CD14-positive monocyte (primary cell): Measurements from ENCODE around the gene EXOC6B. TPM values are rescaled to one million over a fixed set of nuclear protein-coding genes. Genes with fewer than 3 reads are reported as not detected.

Source experiments
- DNase-seq, 3 donors: peaks; one replicate each; pipeline ENCODE4 v3.0.0-alpha.2; 2011 to 2022
- H2AFZ ChIP-seq: 2 replicates; pipeline ENCODE4 v1.6.0; 2012; ENCODE audit warnings: mild to moderate bottlenecking, low read depth, low read length, inconsistent platforms; ENCODE audit not compliant: insufficient read depth, poor library complexity, severe bottlenecking
- H3K27ac ChIP-seq, 2 donors: 1 replicate in 1 of 2; 2 replicates in 1 of 2; pipeline ENCODE4 v1.5.1; 2012 to 2013; ENCODE audit warnings: low read length in 2 of 2, control low read depth in 1 of 2, inconsistent platforms in 1 of 2, low read depth in 1 of 2, mild to moderate bottlenecking in 1 of 2
- H3K27me3 ChIP-seq, 2 donors: one replicate each; pipeline versions ENCODE4 v1.6.0 to v1.6.1; 2011 to 2013; ENCODE audit warnings: low read length in 2 of 2; ENCODE audit not compliant: control insufficient read depth in 2 of 2, insufficient read depth in 2 of 2
- H3K36me3 ChIP-seq, 2 donors: replicated peaks in 1 of 2; 1 replicate in 1 of 2; 2 replicates in 1 of 2; pipeline versions ENCODE4 v1.5.1 to v1.6.1; 2012 to 2013; ENCODE audit warnings: low read length in 2 of 2, control low read depth in 1 of 2, inconsistent platforms in 1 of 2, mild to moderate bottlenecking in 1 of 2; ENCODE audit not compliant: insufficient read depth in 2 of 2, control insufficient read depth in 1 of 2
- H3K4me1 ChIP-seq, 2 donors: 1 replicate in 1 of 2; 2 replicates in 1 of 2; pipeline versions ENCODE4 v1.5.1 to v1.6.1; 2012 to 2013; ENCODE audit warnings: low read length in 2 of 2, control low read depth in 1 of 2, inconsistent platforms in 1 of 2, mild to moderate bottlenecking in 1 of 2, moderate library complexity in 1 of 2; ENCODE audit not compliant: insufficient read depth in 2 of 2, control insufficient read depth in 1 of 2
- H3K4me2 ChIP-seq: replicated peaks from 2 replicates; pipeline ENCODE3; 2012; ENCODE audit warnings: low read length, moderate library complexity, mild to moderate bottlenecking; ENCODE audit not compliant: poor library complexity, severe bottlenecking; ENCODE audit errors: extremely low read depth
- H3K4me3 ChIP-seq, 3 experiments: fragments of 200-600 bp in 1 of 3; sonication (generic) in 1 of 3; replicated peaks in 1 of 3; 1 replicate in 2 of 3; 2 replicates in 1 of 3; pipeline ENCODE4 v1.5.1; 2011 to 2013; ENCODE audit warnings: low read length in 3 of 3, mild to moderate bottlenecking in 3 of 3, control low read depth in 2 of 3, low read depth in 2 of 3, inconsistent platforms in 1 of 3, moderate library complexity in 1 of 3
- H3K79me2 ChIP-seq: 2 replicates; pipeline ENCODE4 v1.6.0; 2012; ENCODE audit warnings: mild to moderate bottlenecking, control low read depth, inconsistent platforms, low read length, moderate library complexity; ENCODE audit not compliant: insufficient read depth
- H3K9ac ChIP-seq: 2 replicates; pipeline ENCODE4 v1.6.0; 2017; ENCODE audit warnings: low read length, mild to moderate bottlenecking; ENCODE audit not compliant: insufficient read depth, poor library complexity, severe bottlenecking
- H3K9me3 ChIP-seq, 2 donors: replicated peaks in 1 of 2; 1 replicate in 1 of 2; 2 replicates in 1 of 2; pipeline versions ENCODE4 v1.5.1 to v1.6.1; 2012 to 2013; ENCODE audit warnings: low read length in 2 of 2, control low read depth in 1 of 2; ENCODE audit not compliant: control insufficient read depth in 1 of 2, insufficient read depth in 1 of 2
- H4K20me1 ChIP-seq: 2 replicates; pipeline ENCODE4 v1.6.0; 2012; ENCODE audit warnings: mild to moderate bottlenecking, low read length, control low read depth, moderate library complexity; ENCODE audit not compliant: insufficient read depth
- H3K27ac Mint-ChIP-seq, 7 donors: one replicate each; pipeline ENCODE4 v1.8.0; 2020; ENCODE audit warnings: mild to moderate bottlenecking in 7 of 7, mixed read lengths in 7 of 7, moderate library complexity in 6 of 7, inconsistent platforms in 2 of 7
- H3K27me3 Mint-ChIP-seq, 3 donors: one replicate each; pipeline ENCODE4 v1.8.0; 2021 to 2022; ENCODE audit warnings: low read depth in 3 of 3, mild to moderate bottlenecking in 3 of 3, mixed read lengths in 3 of 3, moderate library complexity in 3 of 3, inconsistent platforms in 1 of 3
- H3K36me3 Mint-ChIP-seq, 2 donors: one replicate each; pipeline ENCODE4 v1.8.0; 2020; ENCODE audit warnings: mixed read lengths in 2 of 2, inconsistent platforms in 1 of 2, mild to moderate bottlenecking in 1 of 2
- H3K4me1 Mint-ChIP-seq: one replicate; pipeline ENCODE4 v1.8.0; 2020; ENCODE audit warnings: mild to moderate bottlenecking, mixed read lengths
- H3K4me3 Mint-ChIP-seq, 2 donors: one replicate each; pipeline ENCODE4 v1.8.0; 2020; ENCODE audit warnings: mild to moderate bottlenecking in 2 of 2, mixed read lengths in 2 of 2, moderate library complexity in 1 of 2
- H3K9me3 Mint-ChIP-seq, 7 donors: one replicate each; pipeline ENCODE4 v1.8.0; 2020 to 2022; ENCODE audit warnings: mixed read lengths in 7 of 7, mild to moderate bottlenecking in 6 of 7, moderate library complexity in 6 of 7, inconsistent platforms in 2 of 7
- WGBS: methylation state at CpG from one replicate; pipeline ENCODE4 v1.1.5; 2013; ENCODE audit warnings: missing lambda C conversion rate; ENCODE audit not compliant: insufficient coverage; 5-methylcytosine and 5-hydroxymethylcytosine counted together
- intact Hi-C, 2 donors: fragments of 100-400 bp; cut with micrococcal nuclease; formaldehyde crosslinking; loops; one replicate each; pipeline versions ENCODE4 v1.15.0 to v1.15.1; 2023
- polyA plus RNA-seq, 3 donors: library from polyadenylated mRNA; depleted of rRNA in 1 of 3; unstranded in 2 of 3; stranded (reverse) in 1 of 3; fragments of 300-500 nt in 2 of 3; fragments of >200 nt in 1 of 3; fragmentation: Illumina TruSeq in 2 of 3; gene quantifications; 1 replicate in 2 of 3; 2 replicates in 1 of 3; pipeline ENCODE4 v1.2.3, GENCODE V29; 2012 to 2021
- TF ChIP-seq, protein P1 (sequence below): fragments of 200-600 bp; IDR thresholded peaks from one replicate; pipeline ENCODE4 v1.8.0; 2022; ENCODE audit warnings: antibody characterized with exemption, mild to moderate bottlenecking

The EXOC6B gene
- polyA plus RNA-seq, 3 donors: 1.8 to 2.8 (median 2.1) TPM

DNA sequence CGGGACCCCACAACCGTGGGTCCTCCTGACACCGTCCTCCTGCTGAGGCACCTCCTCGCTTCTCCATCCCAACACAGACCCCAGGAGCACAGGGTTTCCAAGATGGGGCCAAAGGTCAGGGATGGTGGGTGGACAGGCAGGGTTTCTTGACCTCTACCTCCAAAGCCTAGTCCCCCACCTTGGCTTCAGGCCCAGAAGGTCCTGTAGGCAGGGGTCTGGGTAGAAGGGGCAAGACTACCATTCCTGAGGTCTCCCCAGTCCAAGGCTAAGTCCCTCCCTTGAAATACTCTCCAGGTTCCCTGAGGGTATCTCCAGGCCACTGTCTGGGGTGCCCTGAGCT lies 685.2 kb downstream of the EXOC6B start:
- H3K79me2 ChIP-seq: no peaks in the 10 kb centered on the region
- H3K27ac ChIP-seq: no peak overlapping the region
- H2AFZ ChIP-seq: no peak overlapping the region
- WGBS: no CpG with 5 or more reads among the region's 4 CpGs
- no peaks in the 10 kb centered on the region for H4K20me1 ChIP-seq
- TF ChIP-seq, protein P1, sequence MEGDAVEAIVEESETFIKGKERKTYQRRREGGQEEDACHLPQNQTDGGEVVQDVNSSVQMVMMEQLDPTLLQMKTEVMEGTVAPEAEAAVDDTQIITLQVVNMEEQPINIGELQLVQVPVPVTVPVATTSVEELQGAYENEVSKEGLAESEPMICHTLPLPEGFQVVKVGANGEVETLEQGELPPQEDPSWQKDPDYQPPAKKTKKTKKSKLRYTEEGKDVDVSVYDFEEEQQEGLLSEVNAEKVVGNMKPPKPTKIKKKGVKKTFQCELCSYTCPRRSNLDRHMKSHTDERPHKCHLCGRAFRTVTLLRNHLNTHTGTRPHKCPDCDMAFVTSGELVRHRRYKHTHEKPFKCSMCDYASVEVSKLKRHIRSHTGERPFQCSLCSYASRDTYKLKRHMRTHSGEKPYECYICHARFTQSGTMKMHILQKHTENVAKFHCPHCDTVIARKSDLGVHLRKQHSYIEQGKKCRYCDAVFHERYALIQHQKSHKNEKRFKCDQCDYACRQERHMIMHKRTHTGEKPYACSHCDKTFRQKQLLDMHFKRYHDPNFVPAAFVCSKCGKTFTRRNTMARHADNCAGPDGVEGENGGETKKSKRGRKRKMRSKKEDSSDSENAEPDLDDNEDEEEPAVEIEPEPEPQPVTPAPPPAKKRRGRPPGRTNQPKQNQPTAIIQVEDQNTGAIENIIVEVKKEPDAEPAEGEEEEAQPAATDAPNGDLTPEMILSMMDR: no peak
- no peaks in the 10 kb centered on the region for H3K36me3 Mint-ChIP-seq
- no peak for DNase-seq
- H3K4me2 ChIP-seq: no peak overlapping the region
- peaks cover 0 to 12% of the 10 kb centered on the region in 2 donors for H3K9me3 ChIP-seq
- H3K4me1 Mint-ChIP-seq: peaks cover 11% of the 10 kb centered on the region
- H3K36me3 ChIP-seq: no peaks in the 10 kb centered on the region
- peaks cover 40 to 46% (median 42%) of the 10 kb centered on the region in 3 donors for H3K27me3 Mint-ChIP-seq
- no peak overlapping the region for H3K4me3 ChIP-seq
- H3K4me1 ChIP-seq: peaks cover 3 to 11% of the 10 kb centered on the region in 2 donors
- no peak overlapping the region for H3K27ac Mint-ChIP-seq
- H3K9me3 Mint-ChIP-seq: peaks cover 0 to 10% (median 1%) of the 10 kb centered on the region in 7 donors
- H3K27me3 ChIP-seq: peaks cover 22 to 39% of the 10 kb centered on the region in 2 donors
- H3K9ac ChIP-seq: no peak overlapping the region
- intact Hi-C loops: no loop called here
- H3K4me3 Mint-ChIP-seq: no peak overlapping the region

DNA sequence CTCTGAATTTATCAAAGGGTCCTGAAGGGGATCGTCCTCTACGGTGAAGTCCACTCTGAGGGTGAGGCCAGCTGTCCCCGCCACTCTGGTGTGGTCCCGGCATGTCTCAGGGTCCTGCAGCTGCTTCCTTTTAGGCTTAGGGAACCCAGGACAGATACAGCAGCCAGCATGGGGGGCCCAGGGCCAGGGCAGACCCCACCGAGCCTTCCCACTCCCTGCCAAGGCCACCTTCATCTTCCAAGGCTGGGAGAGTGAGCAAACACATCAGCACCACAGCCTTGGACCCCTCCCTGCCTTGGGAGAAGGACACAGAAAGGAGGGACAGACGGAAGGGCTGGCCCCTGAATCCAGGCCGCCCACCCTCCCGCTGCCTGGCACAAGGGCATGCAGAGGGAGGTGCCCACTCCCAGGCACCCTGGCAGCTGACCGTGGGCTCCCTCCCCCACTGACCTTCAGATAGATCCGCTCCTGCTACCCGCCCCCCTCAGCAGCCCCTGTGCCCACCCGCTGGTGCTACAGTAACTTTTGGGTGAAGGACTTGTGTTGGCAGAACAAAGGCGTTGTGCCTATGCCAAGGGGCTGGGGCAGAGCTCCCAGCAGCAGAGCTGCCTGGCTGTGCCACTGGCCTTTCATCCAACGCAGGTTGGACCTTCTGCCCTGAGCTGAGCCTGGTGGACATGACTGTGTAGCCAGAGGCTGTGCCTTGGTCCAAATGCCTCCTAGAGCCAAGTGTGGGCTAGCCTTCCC lies 685.8 kb downstream of the EXOC6B start:
- no peak overlapping the region for H3K4me2 ChIP-seq
- WGBS: 93% methylated on average over 7 of the region's 14 CpGs
- Mint-ChIP-seq H3K27me3 (peaks cover 35 to 40% (median 36%) of the 10 kb centered on the region in 3 donors), H3K9me3 (peaks cover 0 to 8% (median under 1%) of the 10 kb centered on the region in 7 donors), H3K36me3 (no peaks in the 10 kb centered on the region), H3K4me1 (peaks cover 8% of the 10 kb centered on the region), H3K27ac (no peak overlapping the region), H3K4me3 (no peak overlapping the region)
- H3K27me3 ChIP-seq: peaks cover 16 to 34% of the 10 kb centered on the region in 2 donors
- no peaks in the 10 kb centered on the region for H3K36me3 ChIP-seq
- no peak overlapping the region for H3K4me3 ChIP-seq
- no peak overlapping the region for H3K9ac ChIP-seq
- peaks cover 0 to 12% of the 10 kb centered on the region in 2 donors for H3K9me3 ChIP-seq
- no peak overlapping the region for H2AFZ ChIP-seq
- intact Hi-C loops: no loop called here
- no peak for DNase-seq
- peaks cover 3 to 6% of the 10 kb centered on the region in 2 donors for H3K4me1 ChIP-seq
- H3K79me2 ChIP-seq: no peaks in the 10 kb centered on the region
- TF ChIP-seq, protein P1: no peak
- H3K27ac ChIP-seq: no peak overlapping the region
- H4K20me1 ChIP-seq: no peaks in the 10 kb centered on the region
